ENCODE data around the gene SRPK2.
A peak's percentile ranks its signal among the peaks of the same experiment; 100 is the strongest.

Gene SRPK2

GRCh38 chr7:105102557-105103352 is 286.0 kb downstream of the SRPK2 start:
- DNase-seq (ENCODE audit: low spot score), result no peak
- in situ Hi-C loops (cut with MboI; ENCODE audit: low pct_unique_long_range_greater_than_20kb, low sequenced_read_pairs, unreplicated experiment), result no loop called here

GRCh38 chr7:105101864-105102263 is 286.9 kb downstream of the SRPK2 start:
- DNase-seq (ENCODE audit: low spot score), result no peak
- in situ Hi-C loops (cut with MboI; ENCODE audit: low pct_unique_long_range_greater_than_20kb, low sequenced_read_pairs, unreplicated experiment), result no loop called here

More at GRCh38 chr7:105102557-105103352, 286.0 kb downstream of the SRPK2 start:
- TF ChIP-seq CTCF (IDR thresholded peaks at IDR 0.05; ENCODE audit: extremely low read depth, insufficient read depth, missing control alignments), result no peak

GRCh38 chr7:105098863-105099515 is 289.7 kb downstream of the SRPK2 start:
- DNase-seq (ENCODE audit: low spot score), result peak; percentile 23
- TF ChIP-seq CTCF (IDR thresholded peaks at IDR 0.05; ENCODE audit: extremely low read depth, insufficient read depth, missing control alignments), result no peak
- in situ Hi-C loops (cut with MboI; ENCODE audit: low pct_unique_long_range_greater_than_20kb, low sequenced_read_pairs, unreplicated experiment), result no loop called here

More at GRCh38 chr7:105101864-105102263, 286.9 kb downstream of the SRPK2 start:
- no peak for TF ChIP-seq CTCF (IDR thresholded peaks at IDR 0.05; ENCODE audit: extremely low read depth, insufficient read depth, missing control alignments)

- no peak for TF ChIP-seq CTCF (IDR thresholded peaks at IDR 0.05; ENCODE audit: extremely low read depth, insufficient read depth, missing control alignments)
- in situ Hi-C loops (cut with MboI; ENCODE audit: low pct_unique_long_range_greater_than_20kb, low sequenced_read_pairs, unreplicated experiment), result no loop called here
- no peak for DNase-seq (ENCODE audit: low spot score)
Observed at GRCh38 chr7:105097619-105098018, 291.1 kb downstream of the SRPK2 start.

GRCh38 chr7:105096306-105096705 is 292.4 kb downstream of the SRPK2 start:
- no peak for DNase-seq (ENCODE audit: low spot score)
- in situ Hi-C loops (cut with MboI; ENCODE audit: low pct_unique_long_range_greater_than_20kb, low sequenced_read_pairs, unreplicated experiment), result no loop called here
- TF ChIP-seq CTCF (IDR thresholded peaks at IDR 0.05; ENCODE audit: extremely low read depth, insufficient read depth, missing control alignments), result no peak

GRCh38 chr7:105094966-105095365 is 293.8 kb downstream of the SRPK2 start:
- no peak for TF ChIP-seq CTCF (IDR thresholded peaks at IDR 0.05; ENCODE audit: extremely low read depth, insufficient read depth, missing control alignments)
- DNase-seq (ENCODE audit: low spot score), result no peak
- in situ Hi-C loops (cut with MboI; ENCODE audit: low pct_unique_long_range_greater_than_20kb, low sequenced_read_pairs, unreplicated experiment), result no loop called here

All from GM13977 (cell line).